CD4-positive, alpha-beta memory T cell (primary cell): Measurements from ENCODE around the gene P4HA3. TPM values are rescaled to one million over a fixed set of nuclear protein-coding genes. Genes with fewer than 3 reads are reported as not detected.
A peak's percentile ranks its signal among the peaks of the same experiment; 100 is the strongest.
"Not testable (repeated sequence)": the region's sequence is repeated elsewhere in the genome, so short reads cannot be mapped to it uniquely, and the experiment has no call there.

Experiments
- CTCF ChIA-PET: fragments of 350-600 bp; sonication (Branson Sonifier 250); formaldehyde crosslinking; loops from one replicate; lab custom pipeline; 2021; ENCODE audit warnings: inconsistent platforms; ENCODE audit not compliant: partially characterized antibody; lab: Charles Lee
- POLR2A ChIA-PET: fragments of 350-600 bp; sonication (Branson Sonifier 250); formaldehyde crosslinking; loops from one replicate; lab custom pipeline; 2021; ENCODE audit not compliant: partially characterized antibody; lab: Charles Lee
- DNase-seq, 5 donors: peaks; one replicate each; pipeline versions ENCODE4 v3.0.0 to v3.0.0-alpha.2; 2020 to 2022; ENCODE audit warnings: mixed read lengths in 1 of 5
- H3K27ac ChIP-seq: one replicate; pipeline ENCODE4 v1.7.0; 2013; ENCODE audit warnings: low read depth, low read length
- H3K27me3 ChIP-seq: 2 replicates; pipeline ENCODE4 v1.7.0; 2013; ENCODE audit warnings: mild to moderate bottlenecking, low read length, moderate library complexity; ENCODE audit not compliant: insufficient read depth
- H3K36me3 ChIP-seq: 2 replicates; pipeline ENCODE4 v1.7.0; 2013; ENCODE audit warnings: mild to moderate bottlenecking, low read length, moderate library complexity; ENCODE audit not compliant: insufficient read depth
- H3K4me1 ChIP-seq: 2 replicates; pipeline ENCODE4 v1.7.0; 2013; ENCODE audit warnings: mild to moderate bottlenecking, low read length, moderate library complexity; ENCODE audit not compliant: insufficient read depth
- H3K4me3 ChIP-seq, 2 donors: one replicate each; pipeline ENCODE4 v1.7.0; 2013; ENCODE audit warnings: low read length in 2 of 2, mild to moderate bottlenecking in 1 of 2
- H3K9me3 ChIP-seq, 2 donors: one replicate each; pipeline ENCODE4 v1.7.0; 2013; ENCODE audit warnings: low read length in 2 of 2, control low read depth in 1 of 2; ENCODE audit not compliant: control insufficient read depth in 1 of 2
- H3K27ac Mint-ChIP-seq, 7 donors: one replicate each; pipeline ENCODE4 v1.8.0; 2020 to 2021; ENCODE audit warnings: mixed read lengths in 7 of 7, mild to moderate bottlenecking in 6 of 7, inconsistent platforms in 3 of 7, moderate library complexity in 3 of 7
- H3K27me3 Mint-ChIP-seq, 2 donors: one replicate each; pipeline ENCODE4 v1.8.0; 2020 to 2021; ENCODE audit warnings: mixed read lengths in 2 of 2
- H3K36me3 Mint-ChIP-seq, 2 donors: one replicate each; pipeline ENCODE4 v1.8.0; 2020 to 2021; ENCODE audit warnings: mixed read lengths in 2 of 2, inconsistent platforms in 1 of 2, mild to moderate bottlenecking in 1 of 2
- H3K4me1 Mint-ChIP-seq, 4 donors: one replicate each; pipeline ENCODE4 v1.8.0; 2020 to 2021; ENCODE audit warnings: mixed read lengths in 4 of 4, mild to moderate bottlenecking in 1 of 4
- H3K4me3 Mint-ChIP-seq, 8 donors: one replicate each; pipeline ENCODE4 v1.8.0; 2020 to 2021; ENCODE audit warnings: mixed read lengths in 8 of 8, mild to moderate bottlenecking in 7 of 8, moderate library complexity in 6 of 8, inconsistent platforms in 3 of 8
- H3K9me3 Mint-ChIP-seq, 8 donors: one replicate each; pipeline ENCODE4 v1.8.0; 2020 to 2021; ENCODE audit warnings: mixed read lengths in 8 of 8, mild to moderate bottlenecking in 5 of 8, inconsistent platforms in 3 of 8, moderate library complexity in 1 of 8
- intact Hi-C: fragments of 100-400 bp; cut with micrococcal nuclease; formaldehyde crosslinking; loops from one replicate; pipeline ENCODE4 v1.15.1; 2023
- polyA plus RNA-seq, 2 donors: library from polyadenylated mRNA; unstranded; fragments of 300-500 nt; fragmentation: Illumina TruSeq; gene quantifications; one replicate each; pipeline ENCODE4 v1.2.3, GENCODE V29; 2021
- total RNA-seq, 2 experiments: library from RNA; stranded (reverse); gene quantifications; one replicate each; pipeline ENCODE4 v1.2.3, GENCODE V29; 2021

P4HA3 gene
- total and polyA plus RNA-seq, 4 experiments from 2014 or later = not detected

GRCh38 chr11:74339619-74340018, 28.2 kb upstream of the P4HA3 start:
- DNase-seq = no peak
- POLR2A ChIA-PET = no interaction called here
- H3K36me3 ChIP-seq = peaks cover 12% of the 10 kb centered on the region

GRCh38 chr11:74338963-74339362, 27.5 kb upstream of the P4HA3 start:
- Mint-ChIP-seq H3K4me3 (no peak overlapping the region), H3K27me3 (no peaks in the 10 kb centered on the region), H3K27ac (no peak overlapping the region), H3K4me1 (no peaks in the 10 kb centered on the region), H3K9me3 (no peaks in the 10 kb centered on the region), H3K36me3 (peaks cover 47 to 61% of the 10 kb centered on the region in 2 donors)
- H3K27ac ChIP-seq = no peak overlapping the region
- H3K4me3 ChIP-seq = no peak overlapping the region
- no peak for DNase-seq
- no peaks in the 10 kb centered on the region for H3K9me3 ChIP-seq
- intact Hi-C loops = no loop called here
- H3K36me3 ChIP-seq = peaks cover 12% of the 10 kb centered on the region
- POLR2A ChIA-PET = no interaction called here
- no peaks in the 10 kb centered on the region for H3K27me3 ChIP-seq
- H3K4me1 ChIP-seq = no peaks in the 10 kb centered on the region
- CTCF ChIA-PET = no interaction called here

More at GRCh38 chr11:74339619-74340018, 28.2 kb upstream of the P4HA3 start:
- Mint-ChIP-seq H3K9me3 (no peaks in the 10 kb centered on the region), H3K4me1 (no peaks in the 10 kb centered on the region), H3K27ac (no peak overlapping the region), H3K27me3 (no peaks in the 10 kb centered on the region), H3K36me3 (peaks cover 53 to 66% of the 10 kb centered on the region in 2 donors), H3K4me3 (no peak overlapping the region)
- Histone ChIP-seq H3K27me3 (no peaks in the 10 kb centered on the region), H3K9me3 (no peaks in the 10 kb centered on the region), H3K27ac (no peak overlapping the region), H3K4me1 (no peaks in the 10 kb centered on the region), H3K4me3 (no peak overlapping the region)
- CTCF ChIA-PET = no interaction called here
- intact Hi-C loops = no loop called here

DNA sequence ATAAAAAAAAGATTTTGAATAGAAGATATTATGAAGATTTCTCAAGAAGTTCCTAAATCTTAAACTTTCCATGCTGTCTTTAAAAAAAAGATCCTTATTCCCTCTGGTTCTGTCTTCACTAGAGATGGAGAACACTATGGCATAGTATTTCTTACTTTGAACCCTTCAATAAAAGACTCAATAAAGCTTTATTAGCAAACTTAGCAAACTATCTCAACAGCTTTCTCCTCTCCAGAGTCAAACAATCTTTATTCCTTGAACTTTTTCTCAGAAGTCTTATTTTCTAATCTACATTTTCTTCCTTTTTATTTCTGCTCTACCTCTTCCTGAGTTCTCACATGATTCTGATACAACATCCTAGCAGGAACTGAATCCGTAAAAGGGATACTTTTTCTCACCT, 21.8 kb upstream of the P4HA3 start:
- no peaks in the 10 kb centered on the region for H3K27me3 ChIP-seq
- H3K36me3 Mint-ChIP-seq = peaks cover 19 to 36% of the 10 kb centered on the region in 2 donors
- no peaks in the 10 kb centered on the region for H3K27me3 Mint-ChIP-seq
- H3K9me3 Mint-ChIP-seq = no peaks in the 10 kb centered on the region
- H3K9me3 ChIP-seq = no peaks in the 10 kb centered on the region
- H3K4me1 ChIP-seq = no peaks in the 10 kb centered on the region
- ChIA-PET CTCF (interaction anchor here (1.1 kb wide), 1 partner anchor 12 kb away, joined by 4 read pairs; no protein-coding TSS in a partner anchor), POLR2A (no interaction called here)
- no peaks in the 10 kb centered on the region for H3K4me1 Mint-ChIP-seq
- H3K27ac Mint-ChIP-seq = peak overlapping the region in 1 of 7 donors; percentile 35
- H3K36me3 ChIP-seq = peaks cover 8% of the 10 kb centered on the region
- H3K27ac ChIP-seq = no peak overlapping the region
- no peak overlapping the region for H3K4me3 Mint-ChIP-seq
- intact Hi-C loops = no loop called here
- no peak overlapping the region for H3K4me3 ChIP-seq
- no peak for DNase-seq

DNA sequence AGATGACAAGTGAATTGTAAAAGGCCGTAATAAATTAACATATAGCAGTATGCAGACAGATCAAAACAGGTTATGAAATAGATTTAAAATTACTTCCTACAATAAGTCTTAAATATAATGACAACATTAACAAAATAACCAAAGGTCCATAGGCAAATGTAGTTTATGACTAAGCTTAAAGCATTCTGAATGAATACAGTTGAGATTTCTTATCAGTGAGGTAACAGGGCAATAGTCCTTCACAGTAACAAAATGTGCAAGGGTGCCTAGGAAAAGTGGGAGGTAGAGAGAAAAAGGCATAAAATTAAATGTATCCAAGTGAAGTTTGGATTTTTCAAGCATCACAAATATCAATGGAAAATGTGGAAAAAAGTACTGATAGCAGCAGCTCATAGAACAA, 20.9 kb upstream of the P4HA3 start:
- H3K9me3 Mint-ChIP-seq = peaks cover 0 to 1% (median 0%) of the 10 kb centered on the region in 8 donors
- Histone ChIP-seq H3K9me3 (no peaks in the 10 kb centered on the region), H3K4me3 (no peak overlapping the region), H3K27ac (no peak overlapping the region), H3K36me3 (no peaks in the 10 kb centered on the region), H3K4me1 (no peaks in the 10 kb centered on the region), H3K27me3 (no peaks in the 10 kb centered on the region)
- ChIA-PET CTCF (interaction anchor here (1.1 kb wide), 1 partner anchor 11 kb away, joined by 4 read pairs; no protein-coding TSS in a partner anchor), POLR2A (no interaction called here)
- no peak for DNase-seq
- peak overlapping the region in 1 of 7 donors; percentile 17 for H3K27ac Mint-ChIP-seq
- no peak overlapping the region for H3K4me3 Mint-ChIP-seq
- no peaks in the 10 kb centered on the region for H3K4me1 Mint-ChIP-seq
- intact Hi-C loops = no loop called here
- H3K36me3 Mint-ChIP-seq = peaks cover 18 to 27% of the 10 kb centered on the region in 2 donors
- no peaks in the 10 kb centered on the region for H3K27me3 Mint-ChIP-seq

DNA sequence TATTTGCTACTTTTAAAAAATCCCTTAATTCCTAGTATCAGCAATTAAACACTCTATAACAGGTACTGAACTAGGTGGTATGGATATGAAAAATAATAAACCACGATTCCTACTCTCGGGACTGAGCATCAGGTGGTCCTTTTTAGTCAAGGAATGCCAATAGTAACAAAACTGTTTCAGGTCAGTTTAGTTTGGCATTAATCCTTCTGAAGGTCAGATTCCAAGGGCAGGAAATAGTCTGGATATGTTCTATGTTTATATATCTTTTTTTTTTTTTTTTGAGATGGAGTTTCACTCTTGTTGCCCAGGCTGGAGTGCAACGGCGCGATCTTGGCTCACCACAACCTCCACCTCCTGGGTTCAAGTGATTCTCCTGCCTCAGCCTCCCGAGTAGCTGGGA, 19.6 kb upstream of the P4HA3 start:
- H3K27ac Mint-ChIP-seq, H3K4me1 ChIP-seq, H3K27me3 Mint-ChIP-seq, H3K4me3 ChIP-seq, CTCF ChIA-PET, H3K4me1 Mint-ChIP-seq, H3K27ac ChIP-seq, intact Hi-C loops, DNase-seq, H3K9me3 ChIP-seq, H3K9me3 Mint-ChIP-seq, POLR2A ChIA-PET, H3K36me3 ChIP-seq, H3K4me3 Mint-ChIP-seq, H3K27me3 ChIP-seq: not testable (repeated sequence)
- H3K36me3 Mint-ChIP-seq = peaks cover 14 to 20% of the 10 kb centered on the region in 2 donors

DNA sequence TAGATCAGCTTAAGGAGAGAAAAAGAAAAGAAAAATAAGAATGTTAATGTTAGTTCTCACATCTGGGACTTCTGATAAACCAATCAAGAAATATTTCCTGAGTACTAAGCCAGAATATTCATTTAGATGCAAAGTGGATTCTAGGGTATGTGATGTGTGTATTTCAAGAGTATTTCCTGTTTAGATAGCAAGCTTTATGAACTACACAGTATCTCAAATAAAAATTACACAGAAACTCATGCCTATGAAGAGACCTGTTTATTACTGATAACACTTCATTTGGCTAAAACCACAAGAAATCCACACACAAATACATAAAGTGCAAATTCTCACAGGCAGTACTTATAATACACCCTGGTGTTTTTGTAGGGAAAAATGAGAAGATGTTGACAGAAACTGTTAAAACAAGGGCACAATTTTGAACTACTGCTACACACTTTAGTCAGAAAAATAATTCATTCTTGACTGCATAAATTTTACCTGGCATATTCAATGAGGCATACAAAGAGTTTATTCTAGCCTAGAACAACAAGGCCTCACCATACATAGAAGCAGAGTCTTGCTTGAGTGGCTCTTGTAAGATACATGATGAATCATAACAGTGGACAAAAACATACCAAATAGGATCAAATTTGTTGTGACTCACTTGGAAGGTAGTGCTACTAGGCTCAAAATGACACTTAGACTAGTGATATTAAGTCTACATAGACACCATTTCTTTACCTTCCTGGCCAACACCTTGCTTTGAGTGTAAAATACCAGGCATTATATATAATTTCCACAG, 18.8 kb upstream of the P4HA3 start:
- no peaks in the 10 kb centered on the region for H3K27me3 Mint-ChIP-seq
- no peaks in the 10 kb centered on the region for H3K4me1 Mint-ChIP-seq
- ChIA-PET CTCF (no interaction called here), POLR2A (no interaction called here)
- H3K9me3 Mint-ChIP-seq = peaks cover 0 to 2% (median 0%) of the 10 kb centered on the region in 8 donors
- Histone ChIP-seq H3K4me1 (no peaks in the 10 kb centered on the region), H3K27me3 (no peaks in the 10 kb centered on the region), H3K4me3 (no peak overlapping the region), H3K36me3 (no peaks in the 10 kb centered on the region), H3K27ac (no peak overlapping the region), H3K9me3 (no peaks in the 10 kb centered on the region)
- peaks cover 14 to 17% of the 10 kb centered on the region in 2 donors for H3K36me3 Mint-ChIP-seq
- no peak for DNase-seq
- intact Hi-C loops = no loop called here
- no peak overlapping the region for H3K4me3 Mint-ChIP-seq
- peak overlapping the region in 1 of 7 donors; percentile 4 for H3K27ac Mint-ChIP-seq

GRCh38 chr11:74327076-74327475, 15.6 kb upstream of the P4HA3 start:
- ChIA-PET CTCF (interaction anchor here (1.8 kb wide), 1 partner anchor 71 kb away, joined by 5 read pairs; no protein-coding TSS in a partner anchor), POLR2A (no interaction called here)
- no peak for DNase-seq
- Histone ChIP-seq H3K9me3 (no peaks in the 10 kb centered on the region), H3K27me3 (no peaks in the 10 kb centered on the region), H3K4me1 (no peaks in the 10 kb centered on the region), H3K4me3 (no peak overlapping the region), H3K27ac (no peak overlapping the region), H3K36me3 (no peaks in the 10 kb centered on the region)
- intact Hi-C loops = no loop called here
- Mint-ChIP-seq H3K36me3 (peaks cover 10 to 13% of the 10 kb centered on the region in 2 donors), H3K27me3 (peaks cover 0 to under 1% of the 10 kb centered on the region in 2 donors), H3K27ac (no peak overlapping the region), H3K4me1 (no peaks in the 10 kb centered on the region), H3K9me3 (peaks cover 0 to 2% (median 0%) of the 10 kb centered on the region in 8 donors), H3K4me3 (no peak overlapping the region)
